HepG2 (cell line): ENCODE results near the gene AVPR2. TPM values are rescaled to one million over a fixed set of nuclear protein-coding genes. Genes with fewer than 3 reads are reported as not detected.

Experiments
- FOXP4 ChIP-seq: sonication (generic); formaldehyde crosslinking; IDR thresholded peaks from 2 replicates; pipeline ENCODE4 v1.4.0; 2020; ENCODE audit warnings: missing genetic modification reagents
- GATAD2A ChIP-seq: IDR thresholded peaks from 2 replicates; pipeline ENCODE4 v1.6.1; 2016
- GFI1 ChIP-seq: sonication (generic); formaldehyde crosslinking; IDR thresholded peaks from 2 replicates; pipeline ENCODE4 v1.5.0; 2020; ENCODE audit warnings: missing genetic modification reagents, mild to moderate bottlenecking, borderline replicate concordance
- GZF1 ChIP-seq: sonication (generic); formaldehyde crosslinking; IDR thresholded peaks from 2 replicates; pipeline ENCODE4 v1.5.1; 2020; ENCODE audit warnings: mild to moderate bottlenecking, missing genetic modification reagents
- HIC2 ChIP-seq: sonication (generic); formaldehyde crosslinking; IDR thresholded peaks from 2 replicates; pipeline ENCODE4 v1.9.0; 2022; ENCODE audit warnings: low read depth, missing genetic modification reagents
- HNF4A ChIP-seq: sonication (generic); formaldehyde crosslinking; IDR thresholded peaks from 2 replicates; pipeline ENCODE4 v1.4.0; 2020; ENCODE audit warnings: missing genetic modification reagents
- LCORL ChIP-seq, 2 experiments: fragments of 450-650 bp in 1 of 2; sonication (generic) in 1 of 2; formaldehyde crosslinking in 1 of 2; IDR thresholded peaks; 2 replicates each; pipeline versions ENCODE4 v1.5.0 to v1.6.1; 2017 to 2020; ENCODE audit warnings: antibody characterized with exemption in 1 of 2, missing genetic modification reagents in 1 of 2
- NAIF1 ChIP-seq: sonication (generic); formaldehyde crosslinking; IDR thresholded peaks from 2 replicates; pipeline ENCODE4 v1.5.0; 2020; ENCODE audit warnings: mild to moderate bottlenecking, missing genetic modification reagents, borderline replicate concordance
- SIX4 ChIP-seq: sonication (generic); formaldehyde crosslinking; IDR thresholded peaks from 2 replicates; pipeline ENCODE4 v1.4.0; 2020; ENCODE audit warnings: missing genetic modification reagents
- TAF15 ChIP-seq: fragments of 200-400 bp; formaldehyde crosslinking; IDR thresholded peaks from one replicate; pipeline ENCODE4 v1.6.1; 2018; ENCODE audit warnings: mild to moderate bottlenecking, low read depth, low read length; ENCODE audit not compliant: poor library complexity, severe bottlenecking
- TBX2 ChIP-seq: sonication (generic); formaldehyde crosslinking; IDR thresholded peaks from 2 replicates; pipeline ENCODE4 v1.5.0; 2020; ENCODE audit warnings: missing genetic modification reagents, mild to moderate bottlenecking, borderline replicate concordance
- ZBTB42 ChIP-seq: sonication (generic); formaldehyde crosslinking; IDR thresholded peaks from 2 replicates; pipeline ENCODE4 v1.5.0; 2020; ENCODE audit warnings: mild to moderate bottlenecking, missing genetic modification reagents
- ZBTB43 ChIP-seq: sonication (generic); formaldehyde crosslinking; conservative IDR thresholded peaks from 2 replicates; pipeline ENCODE4 v1.4.0; 2020; ENCODE audit warnings: missing genetic modification reagents
- ZFYVE20 ChIP-seq: sonication (generic); formaldehyde crosslinking; IDR thresholded peaks from 2 replicates; pipeline ENCODE4 v1.8.0; 2023; ENCODE audit warnings: low read depth, mild to moderate bottlenecking, moderate library complexity, missing genetic modification reagents, borderline replicate concordance
- ZNF580 ChIP-seq: IDR thresholded peaks from 2 replicates; pipeline ENCODE4 v1.6.1; 2016; ENCODE audit warnings: low read depth, borderline replicate concordance
- ZNF605 ChIP-seq: sonication (generic); formaldehyde crosslinking; IDR thresholded peaks from 2 replicates; pipeline ENCODE4 v1.8.0; 2022; ENCODE audit warnings: mild to moderate bottlenecking, missing genetic modification reagents
- ZNF746 ChIP-seq: sonication (generic); formaldehyde crosslinking; IDR thresholded peaks from 2 replicates; pipeline ENCODE4 v1.8.0; 2022; ENCODE audit warnings: mild to moderate bottlenecking, missing genetic modification reagents
- polyA plus RNA-seq, 8 experiments: library from polyadenylated mRNA; depleted of rRNA in 3 of 8; stranded (reverse) in 7 of 8; unstranded in 1 of 8; fragments of >200 nt; fragmentation: Illumina TruSeq in 4 of 8; extraction: Trizol in 4 of 8; gene quantifications; 2 replicates each; pipeline versions ENCODE4 v1.2.1 to v1.2.3, GENCODE V29; 2011 to 2016; ENCODE audit warnings: low read depth in 4 of 8, missing spikeins in 1 of 8, mixed read lengths in 1 of 8; ENCODE audit not compliant: insufficient read depth in 1 of 8
- total RNA-seq, 5 experiments: library from RNA; depleted of rRNA; stranded (reverse); fragments of >200 nt; fragmentation: Illumina TruSeq; extraction: Trizol; gene quantifications; 2 replicates each; pipeline ENCODE4 v1.2.3, GENCODE V29; 2016; ENCODE audit warnings: low read depth in 1 of 5
- TF ChIP-seq, protein P1 (sequence below): sonication (generic); formaldehyde crosslinking; IDR thresholded peaks from 2 replicates; pipeline ENCODE4 v1.4.0; 2020; ENCODE audit warnings: mild to moderate bottlenecking, missing genetic modification reagents
- TF ChIP-seq, protein P2 (sequence below): sonication (generic); formaldehyde crosslinking; conservative IDR thresholded peaks from 2 replicates; pipeline ENCODE4 v1.8.0; 2022; ENCODE audit warnings: mild to moderate bottlenecking, moderate library complexity, missing genetic modification reagents

Gene AVPR2
- total and polyA plus RNA-seq, 2 of the 13 experiments (the other 11 are each of a cell fraction or from before 2014, with no cell fraction given) = not detected

GRCh38 chrX:153926858-153927671 is 22.6 kb downstream of the AVPR2 start (continued):
- TF ChIP-seq TBX2 (CRISPR knock-in tag) = peak; percentile 61
- TF ChIP-seq HIC2 (CRISPR knock-in tag) = peak; percentile 89; the same call in 1 of the 2 replicates
- TF ChIP-seq GATAD2A (CRISPR knock-in tag) = 0 out of 2 replicates have a peak, but pooled peaks have one; percentile 30
- TF ChIP-seq ZFYVE20 (CRISPR knock-in tag) = no peak
- TF ChIP-seq ZBTB42 = no peak
- TF ChIP-seq FOXP4 (CRISPR knock-in tag) = peak; percentile 57
- TF ChIP-seq ZNF605 = no peak
- TF ChIP-seq SIX4 (CRISPR knock-in tag) = no peak
- no peak for TF ChIP-seq GZF1 (CRISPR knock-in tag)
- peak; percentile 43; the same call in 1 of the 2 replicates for TF ChIP-seq GFI1 (CRISPR knock-in tag)
- peak; percentile 100 for TF ChIP-seq ZBTB43 (CRISPR knock-in tag)
- TF ChIP-seq HNF4A (CRISPR knock-in tag) = peak; percentile 30; the same call in 1 of the 2 replicates
- no peak for TF ChIP-seq ZNF580 (CRISPR knock-in tag)
- TF ChIP-seq LCORL (IDR thresholded peaks at IDR 0.05) = no peak
- peak; percentile 41; the same call in 1 of the 2 replicates for TF ChIP-seq LCORL (CRISPR knock-in tag; IDR thresholded peaks at IDR 0.05)
- peak; percentile 30; the same call in 1 of the 2 replicates for TF ChIP-seq ZNF746
- TF ChIP-seq NAIF1 (CRISPR knock-in tag) = 0 out of 2 replicates have a peak, but pooled peaks have one; percentile 51
- TF ChIP-seq, protein P1, sequence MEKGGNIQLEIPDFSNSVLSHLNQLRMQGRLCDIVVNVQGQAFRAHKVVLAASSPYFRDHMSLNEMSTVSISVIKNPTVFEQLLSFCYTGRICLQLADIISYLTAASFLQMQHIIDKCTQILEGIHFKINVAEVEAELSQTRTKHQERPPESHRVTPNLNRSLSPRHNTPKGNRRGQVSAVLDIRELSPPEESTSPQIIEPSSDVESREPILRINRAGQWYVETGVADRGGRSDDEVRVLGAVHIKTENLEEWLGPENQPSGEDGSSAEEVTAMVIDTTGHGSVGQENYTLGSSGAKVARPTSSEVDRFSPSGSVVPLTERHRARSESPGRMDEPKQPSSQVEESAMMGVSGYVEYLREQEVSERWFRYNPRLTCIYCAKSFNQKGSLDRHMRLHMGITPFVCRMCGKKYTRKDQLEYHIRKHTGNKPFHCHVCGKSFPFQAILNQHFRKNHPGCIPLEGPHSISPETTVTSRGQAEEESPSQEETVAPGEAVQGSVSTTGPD (CRISPR knock-in tag) = no peak
- TF ChIP-seq, protein P2, sequence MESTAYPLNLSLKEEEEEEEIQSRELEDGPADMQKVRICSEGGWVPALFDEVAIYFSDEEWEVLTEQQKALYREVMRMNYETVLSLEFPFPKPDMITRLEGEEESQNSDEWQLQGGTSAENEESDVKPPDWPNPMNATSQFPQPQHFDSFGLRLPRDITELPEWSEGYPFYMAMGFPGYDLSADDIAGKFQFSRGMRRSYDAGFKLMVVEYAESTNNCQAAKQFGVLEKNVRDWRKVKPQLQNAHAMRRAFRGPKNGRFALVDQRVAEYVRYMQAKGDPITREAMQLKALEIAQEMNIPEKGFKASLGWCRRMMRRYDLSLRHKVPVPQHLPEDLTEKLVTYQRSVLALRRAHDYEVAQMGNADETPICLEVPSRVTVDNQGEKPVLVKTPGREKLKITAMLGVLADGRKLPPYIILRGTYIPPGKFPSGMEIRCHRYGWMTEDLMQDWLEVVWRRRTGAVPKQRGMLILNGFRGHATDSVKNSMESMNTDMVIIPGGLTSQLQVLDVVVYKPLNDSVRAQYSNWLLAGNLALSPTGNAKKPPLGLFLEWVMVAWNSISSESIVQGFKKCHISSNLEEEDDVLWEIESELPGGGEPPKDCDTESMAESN (CRISPR knock-in tag) = peak; percentile 42; the same call in 1 of the 2 replicates
- TF ChIP-seq TAF15 = no peak
